ENCODE data around the gene MRGPRD.

Gene MRGPRD

GRCh38 chr11:69009441-69010211 is 28.8 kb upstream of the MRGPRD start:
- H3K27ac ChIP-seq (replicated peaks): no peak overlapping the region
- no peak overlapping the region for H3K4me3 ChIP-seq (replicated peaks; ENCODE audit: insufficient read depth, low read length)
- TF ChIP-seq SPI1 (IDR thresholded peaks at IDR 0.05; ENCODE audit: borderline replicate concordance, low read depth) (no peak), POLR2AphosphoS5 (IDR thresholded peaks at IDR 0.05; ENCODE audit: low read depth) (no peak), REST (IDR thresholded peaks at IDR 0.05; ENCODE audit: insufficient replicate concordance, low read depth) (no peak), GABPA (IDR thresholded peaks at IDR 0.05; ENCODE audit: low read depth) (no peak), CTCF (IDR thresholded peaks at IDR 0.05; ENCODE audit: insufficient read depth, low read length) (no peak)
- no peak for DNase-seq (ENCODE audit: low read depth in 1 of 2, low spot score in 1 of 2)
- H3K27me3 ChIP-seq (ENCODE audit: insufficient read depth, poor library complexity, severe bottlenecking): no peaks in the 10 kb centered on the region

DNA sequence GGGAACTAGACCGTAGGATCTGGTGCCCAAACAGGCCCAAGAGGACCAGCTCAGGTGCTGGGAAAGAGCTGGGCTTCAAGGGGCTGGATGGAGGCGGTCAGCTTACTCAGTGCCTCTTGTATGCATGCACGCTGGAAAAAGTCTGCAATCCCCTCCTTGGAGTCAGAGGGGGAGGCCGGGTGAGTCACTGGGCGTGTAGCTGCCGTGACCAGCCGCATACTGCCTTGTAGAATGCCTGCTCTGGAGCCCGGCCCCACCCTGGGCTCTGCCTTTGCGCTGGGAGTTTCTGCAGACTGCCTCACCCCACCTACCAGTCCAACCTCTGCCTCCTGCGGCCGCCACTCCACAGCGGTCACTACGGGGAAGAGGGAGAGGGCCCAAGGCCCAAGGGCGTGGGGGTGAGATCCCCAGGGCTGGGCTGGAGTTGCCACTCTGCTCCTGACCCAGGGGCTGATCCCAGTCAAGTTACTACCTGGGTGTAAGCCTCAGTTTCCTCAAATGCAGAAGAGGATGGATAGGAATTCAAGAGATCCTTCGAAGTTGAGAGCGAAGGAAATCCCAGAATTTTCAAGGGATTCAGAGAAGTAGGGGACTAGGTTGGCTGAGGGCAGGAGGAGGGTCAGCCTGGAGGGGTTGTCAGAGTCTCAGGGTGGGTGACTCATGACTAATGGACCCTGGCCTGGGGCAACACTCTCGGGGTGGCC is 28.1 kb upstream of the MRGPRD start:
- no peak for TF ChIP-seq CTCF (IDR thresholded peaks at IDR 0.05; ENCODE audit: insufficient read depth, low read length)
- TF ChIP-seq GABPA (IDR thresholded peaks at IDR 0.05; ENCODE audit: low read depth): no peak
- no peak for TF ChIP-seq POLR2AphosphoS5 (IDR thresholded peaks at IDR 0.05; ENCODE audit: low read depth)
- TF ChIP-seq REST (IDR thresholded peaks at IDR 0.05; ENCODE audit: insufficient replicate concordance, low read depth): no peak
- no peak for TF ChIP-seq SPI1 (IDR thresholded peaks at IDR 0.05; ENCODE audit: borderline replicate concordance, low read depth)
- H3K27me3 ChIP-seq (ENCODE audit: insufficient read depth, poor library complexity, severe bottlenecking): no peaks in the 10 kb centered on the region
- no peak overlapping the region for H3K27ac ChIP-seq (replicated peaks)
- H3K4me3 ChIP-seq (replicated peaks; ENCODE audit: insufficient read depth, low read length): no peak overlapping the region
- DNase-seq (ENCODE audit: low read depth in 1 of 2, low spot score in 1 of 2): no peak

GRCh38 chr11:69007975-69008381 is 27.2 kb upstream of the MRGPRD start:
- H3K27ac ChIP-seq (replicated peaks): no peak overlapping the region
- no peaks in the 10 kb centered on the region for H3K27me3 ChIP-seq (ENCODE audit: insufficient read depth, poor library complexity, severe bottlenecking)
- no peak overlapping the region for H3K4me3 ChIP-seq (replicated peaks; ENCODE audit: insufficient read depth, low read length)
- TF ChIP-seq SPI1 (IDR thresholded peaks at IDR 0.05; ENCODE audit: borderline replicate concordance, low read depth) (no peak), GABPA (IDR thresholded peaks at IDR 0.05; ENCODE audit: low read depth) (no peak)
- DNase-seq (ENCODE audit: low read depth in 1 of 2, low spot score in 1 of 2): no peak

DNA sequence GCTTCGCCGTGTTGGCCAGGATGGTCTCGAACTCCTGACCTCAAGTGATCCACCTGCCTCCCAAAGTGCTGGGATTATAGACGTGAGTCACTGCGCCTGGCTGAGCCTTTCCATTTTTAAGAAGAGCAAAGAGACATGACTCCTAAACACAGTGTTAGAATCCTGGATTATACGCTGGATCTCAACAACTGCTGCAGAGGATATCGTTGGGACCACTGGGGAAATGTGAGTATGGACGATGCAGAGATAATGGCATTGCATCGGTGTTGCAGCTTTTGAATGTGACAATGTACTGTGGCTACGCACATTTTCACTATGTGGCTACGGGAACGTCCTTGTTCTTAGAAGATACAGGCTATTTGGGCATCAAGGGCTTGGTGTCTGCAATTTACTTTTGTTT is 26.0 kb upstream of the MRGPRD start:
- DNase-seq (ENCODE audit: low read depth in 1 of 2, low spot score in 1 of 2): no peak
- H3K4me3 ChIP-seq (replicated peaks; ENCODE audit: insufficient read depth, low read length): no peak overlapping the region
- no peak for TF ChIP-seq SPI1 (IDR thresholded peaks at IDR 0.05; ENCODE audit: borderline replicate concordance, low read depth)
- TF ChIP-seq GABPA (IDR thresholded peaks at IDR 0.05; ENCODE audit: low read depth): no peak
- TF ChIP-seq POLR2AphosphoS5 (IDR thresholded peaks at IDR 0.05; ENCODE audit: low read depth): no peak
- no peak for TF ChIP-seq CTCF (IDR thresholded peaks at IDR 0.05; ENCODE audit: insufficient read depth, low read length)
- TF ChIP-seq REST (IDR thresholded peaks at IDR 0.05; ENCODE audit: insufficient replicate concordance, low read depth): no peak
- no peaks in the 10 kb centered on the region for H3K27me3 ChIP-seq (ENCODE audit: insufficient read depth, poor library complexity, severe bottlenecking)
- no peak overlapping the region for H3K27ac ChIP-seq (replicated peaks)

All from HL-60 (cell line).